ENCODE data around the gene LRP3.
A peak's percentile ranks its signal among the peaks of the same experiment; 100 is the strongest.

Gene LRP3

GRCh38 chr19:33197591-33198000, 3.5 kb downstream of the LRP3 start:
- no peak overlapping the region for H3K4me3 ChIP-seq (ENCODE audit: low read length)
- TF ChIP-seq, protein P1, sequence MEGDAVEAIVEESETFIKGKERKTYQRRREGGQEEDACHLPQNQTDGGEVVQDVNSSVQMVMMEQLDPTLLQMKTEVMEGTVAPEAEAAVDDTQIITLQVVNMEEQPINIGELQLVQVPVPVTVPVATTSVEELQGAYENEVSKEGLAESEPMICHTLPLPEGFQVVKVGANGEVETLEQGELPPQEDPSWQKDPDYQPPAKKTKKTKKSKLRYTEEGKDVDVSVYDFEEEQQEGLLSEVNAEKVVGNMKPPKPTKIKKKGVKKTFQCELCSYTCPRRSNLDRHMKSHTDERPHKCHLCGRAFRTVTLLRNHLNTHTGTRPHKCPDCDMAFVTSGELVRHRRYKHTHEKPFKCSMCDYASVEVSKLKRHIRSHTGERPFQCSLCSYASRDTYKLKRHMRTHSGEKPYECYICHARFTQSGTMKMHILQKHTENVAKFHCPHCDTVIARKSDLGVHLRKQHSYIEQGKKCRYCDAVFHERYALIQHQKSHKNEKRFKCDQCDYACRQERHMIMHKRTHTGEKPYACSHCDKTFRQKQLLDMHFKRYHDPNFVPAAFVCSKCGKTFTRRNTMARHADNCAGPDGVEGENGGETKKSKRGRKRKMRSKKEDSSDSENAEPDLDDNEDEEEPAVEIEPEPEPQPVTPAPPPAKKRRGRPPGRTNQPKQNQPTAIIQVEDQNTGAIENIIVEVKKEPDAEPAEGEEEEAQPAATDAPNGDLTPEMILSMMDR (IDR thresholded peaks at IDR 0.05; ENCODE audit: insufficient read depth, low read depth, low read length, missing control alignments) = no peak
- no peak for DNase-seq (ENCODE audit: low read depth)

- TF ChIP-seq, protein P1 (IDR thresholded peaks at IDR 0.05; ENCODE audit: insufficient read depth, low read depth, low read length, missing control alignments) = no peak
- H3K4me3 ChIP-seq (ENCODE audit: low read length) = no peak overlapping the region
- no peak for DNase-seq (ENCODE audit: low read depth)
Observed at GRCh38 chr19:33198169-33198568, 4.0 kb downstream of the LRP3 start.

DNA sequence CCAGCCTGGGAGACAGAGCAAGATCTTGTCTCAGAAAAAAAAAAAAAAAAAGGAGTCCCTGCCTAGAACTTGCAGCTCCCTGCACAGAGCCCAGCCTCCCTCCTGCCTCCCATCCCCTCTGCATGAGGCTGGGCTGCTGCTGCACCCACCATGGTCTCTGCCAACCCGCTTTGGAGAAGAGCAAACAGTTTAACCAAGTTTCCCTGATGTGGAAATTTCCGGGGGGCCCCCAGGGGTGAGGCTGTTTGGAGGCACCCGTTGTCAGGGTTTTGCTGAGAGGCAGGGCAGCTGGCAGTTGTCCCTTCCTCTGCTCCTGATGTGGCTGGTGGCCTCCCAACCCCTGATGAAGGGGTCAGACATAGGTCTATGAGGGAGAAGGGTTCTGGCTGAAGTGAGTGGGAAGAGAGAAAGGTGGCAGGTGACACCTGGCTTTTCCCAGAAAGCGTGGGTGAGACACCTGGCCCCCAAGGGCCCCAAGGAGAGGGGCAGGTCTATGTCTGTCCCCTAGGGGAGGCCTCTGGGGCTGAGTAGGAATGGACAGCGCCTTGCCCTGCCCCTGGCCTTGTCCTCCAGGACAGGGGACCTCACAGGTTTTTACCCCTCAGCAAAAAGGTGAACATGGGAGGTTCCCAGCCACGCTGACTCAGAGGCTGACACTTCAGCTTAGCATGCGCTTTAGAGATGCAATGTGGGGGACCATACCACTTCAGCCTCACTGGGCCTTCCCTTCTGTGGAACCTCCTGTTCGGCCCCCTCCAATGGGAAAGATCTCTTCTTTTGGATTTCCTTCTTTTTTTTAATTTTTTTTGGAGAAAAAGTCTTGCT, 5.5 kb downstream of the LRP3 start:
- TF ChIP-seq, protein P1 (IDR thresholded peaks at IDR 0.05; ENCODE audit: insufficient read depth, low read depth, low read length, missing control alignments) = no peak
- H3K4me3 ChIP-seq (ENCODE audit: low read length) = no peak overlapping the region
- peak; percentile 10 for DNase-seq (ENCODE audit: low read depth)

DNA sequence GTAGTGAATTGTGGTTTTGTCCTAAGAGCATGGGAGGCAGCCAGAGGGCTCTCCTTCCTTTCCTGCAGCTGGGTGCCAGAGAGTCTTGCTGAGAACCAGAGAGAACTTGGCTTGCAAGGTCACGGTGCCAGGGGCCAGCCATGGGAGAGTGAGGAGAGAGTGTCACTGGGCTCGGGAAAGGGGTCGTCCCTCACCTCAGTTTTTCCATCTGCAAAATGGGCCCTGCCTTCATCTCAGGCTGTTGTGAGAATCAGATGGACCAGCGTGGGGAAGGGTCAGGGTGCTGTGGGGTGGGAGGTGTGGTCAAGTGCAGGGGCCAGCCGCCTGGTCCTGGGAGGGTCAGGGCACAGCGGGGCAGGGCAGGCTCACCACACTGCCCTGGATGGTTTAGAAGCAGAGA, 7.3 kb downstream of the LRP3 start:
- H3K4me3 ChIP-seq (ENCODE audit: low read length) = no peak overlapping the region
- TF ChIP-seq, protein P1 (IDR thresholded peaks at IDR 0.05; ENCODE audit: insufficient read depth, low read depth, low read length, missing control alignments) = no peak
- no peak for DNase-seq (ENCODE audit: low read depth)

GRCh38 chr19:33201886-33202545, 7.9 kb downstream of the LRP3 start:
- no peak for DNase-seq (ENCODE audit: low read depth)
- H3K4me3 ChIP-seq (ENCODE audit: low read length) = no peak overlapping the region
- TF ChIP-seq, protein P1 (IDR thresholded peaks at IDR 0.05; ENCODE audit: insufficient read depth, low read depth, low read length, missing control alignments) = no peak

- TF ChIP-seq, protein P1 (IDR thresholded peaks at IDR 0.05; ENCODE audit: insufficient read depth, low read depth, low read length, missing control alignments) = no peak
- no peak for DNase-seq (ENCODE audit: low read depth)
- no peak overlapping the region for H3K4me3 ChIP-seq (ENCODE audit: low read length)
Observed at GRCh38 chr19:33202546-33203507, 8.7 kb downstream of the LRP3 start.
